Measurements from ENCODE around the gene CUBN. TPM values are rescaled to one million over a fixed set of nuclear protein-coding genes. Genes with fewer than 3 reads are reported as not detected.
A peak's percentile ranks its signal among the peaks of the same experiment; 100 is the strongest.

Gene CUBN
- total RNA-seq, 1 donor = 1.1 TPM

DNA sequence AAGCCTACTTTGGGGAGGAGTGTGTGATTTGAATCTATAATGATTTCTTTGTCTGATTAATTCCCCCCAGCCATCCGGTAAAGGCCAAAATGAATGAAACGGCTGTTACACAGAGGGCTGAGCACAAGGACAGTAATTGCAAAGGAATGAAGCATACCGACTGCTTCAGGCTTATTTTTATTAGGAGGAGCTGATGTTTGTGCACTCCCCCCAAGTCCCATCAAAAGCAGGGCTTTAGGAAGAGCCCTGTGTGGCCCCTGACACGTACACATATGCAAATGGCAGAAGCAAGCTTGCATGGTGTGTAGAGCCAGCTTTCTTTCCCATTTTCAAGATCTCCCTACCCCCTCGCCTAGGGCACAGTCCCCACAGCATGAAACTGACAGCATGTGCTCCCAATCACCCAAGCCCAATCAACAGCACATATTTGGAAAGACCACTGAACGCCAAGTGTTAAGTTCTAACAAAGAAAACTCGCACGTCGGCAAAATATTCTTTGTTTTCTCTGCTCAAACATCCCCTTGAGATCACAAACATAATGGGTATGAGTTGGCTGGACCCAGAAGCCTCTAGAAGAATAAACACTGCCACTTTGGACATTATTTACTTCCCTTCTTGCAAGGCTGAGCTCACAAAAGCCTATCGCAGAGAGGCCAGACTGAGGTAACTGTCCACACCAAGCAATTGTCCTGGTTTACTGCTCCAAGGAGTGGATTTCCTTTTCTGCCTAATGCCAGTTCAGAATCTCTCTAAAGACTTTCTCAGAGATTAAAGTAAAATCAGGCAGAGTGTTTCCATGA is 143.0 kb downstream of the CUBN start:
- Histone ChIP-seq H3K4me3 (ENCODE audit: insufficient read depth, low read length) (peak overlapping the region; percentile 21), H3K79me2 (ENCODE audit: insufficient read depth, low read length) (no peaks in the 10 kb centered on the region), H3K4me1 (ENCODE audit: insufficient read depth, low read length) (peaks cover 24% of the 10 kb centered on the region), H3K27me3 (ENCODE audit: insufficient read depth, low read length) (no peaks in the 10 kb centered on the region), H3K36me3 (ENCODE audit: insufficient read depth, low read length) (no peaks in the 10 kb centered on the region), H3K27ac (ENCODE audit: low read depth, low read length) (peak overlapping the region; percentile 95), H3K9me3 (ENCODE audit: low read depth, low read length) (no peaks in the 10 kb centered on the region), H4K20me1 (ENCODE audit: insufficient read depth, low read length) (no peaks in the 10 kb centered on the region), H2AFZ (ENCODE audit: low read length) (peak overlapping the region; percentile 71), H3K4me2 (ENCODE audit: insufficient read depth, low read length) (peak overlapping the region; percentile 64)
- peak; percentile 85 for DNase-seq (ENCODE audit: insufficient read length, low spot score, missing footprints)
- no peak for TF ChIP-seq CTCF (IDR thresholded peaks at IDR 0.05; ENCODE audit: extremely low read depth, low read depth, low read length)

DNA sequence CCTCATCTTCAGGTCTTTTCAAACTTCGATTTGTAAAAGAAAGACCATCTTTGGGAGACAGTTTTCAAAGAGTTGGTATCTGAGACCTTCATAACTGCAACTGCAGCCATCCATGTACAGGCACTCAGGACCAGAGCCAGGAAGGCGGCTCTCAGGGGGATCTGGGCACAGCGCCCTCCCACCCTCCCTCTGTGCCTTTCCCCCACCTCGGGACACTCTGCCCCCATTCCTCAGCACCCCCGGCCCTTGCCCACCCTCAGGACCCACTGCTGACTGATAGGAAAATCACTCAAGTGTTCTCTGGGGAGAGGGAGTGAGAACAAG is 143.6 kb downstream of the CUBN start:
- Histone ChIP-seq H3K9me3 (ENCODE audit: low read depth, low read length) (no peaks in the 10 kb centered on the region), H3K27ac (ENCODE audit: low read depth, low read length) (peak overlapping the region; percentile 95), H3K79me2 (ENCODE audit: insufficient read depth, low read length) (no peaks in the 10 kb centered on the region), H3K36me3 (ENCODE audit: insufficient read depth, low read length) (no peaks in the 10 kb centered on the region), H3K27me3 (ENCODE audit: insufficient read depth, low read length) (no peaks in the 10 kb centered on the region), H4K20me1 (ENCODE audit: insufficient read depth, low read length) (no peaks in the 10 kb centered on the region), H2AFZ (ENCODE audit: low read length) (peak overlapping the region; percentile 71), H3K4me2 (ENCODE audit: insufficient read depth, low read length) (peak overlapping the region; percentile 64), H3K4me3 (ENCODE audit: insufficient read depth, low read length) (no peak overlapping the region), H3K4me1 (ENCODE audit: insufficient read depth, low read length) (peaks cover 24% of the 10 kb centered on the region)
- TF ChIP-seq CTCF (IDR thresholded peaks at IDR 0.05; ENCODE audit: extremely low read depth, low read depth, low read length) = no peak
- DNase-seq (ENCODE audit: insufficient read length, low spot score, missing footprints) = no peak

- Histone ChIP-seq H3K4me2 (ENCODE audit: insufficient read depth, low read length) (no peak overlapping the region), H3K79me2 (ENCODE audit: insufficient read depth, low read length) (no peaks in the 10 kb centered on the region), H2AFZ (ENCODE audit: low read length) (no peak overlapping the region), H3K27me3 (ENCODE audit: insufficient read depth, low read length) (no peaks in the 10 kb centered on the region), H3K36me3 (ENCODE audit: insufficient read depth, low read length) (no peaks in the 10 kb centered on the region), H3K4me3 (ENCODE audit: insufficient read depth, low read length) (no peak overlapping the region), H3K4me1 (ENCODE audit: insufficient read depth, low read length) (peaks cover 24% of the 10 kb centered on the region), H4K20me1 (ENCODE audit: insufficient read depth, low read length) (no peaks in the 10 kb centered on the region), H3K27ac (ENCODE audit: low read depth, low read length) (no peak overlapping the region), H3K9me3 (ENCODE audit: low read depth, low read length) (no peaks in the 10 kb centered on the region)
- TF ChIP-seq CTCF (IDR thresholded peaks at IDR 0.05; ENCODE audit: extremely low read depth, low read depth, low read length) = no peak
- DNase-seq (ENCODE audit: insufficient read length, low spot score, missing footprints) = no peak
Observed at GRCh38 chr10:16984242-16984641, 145.4 kb downstream of the CUBN start.

DNA sequence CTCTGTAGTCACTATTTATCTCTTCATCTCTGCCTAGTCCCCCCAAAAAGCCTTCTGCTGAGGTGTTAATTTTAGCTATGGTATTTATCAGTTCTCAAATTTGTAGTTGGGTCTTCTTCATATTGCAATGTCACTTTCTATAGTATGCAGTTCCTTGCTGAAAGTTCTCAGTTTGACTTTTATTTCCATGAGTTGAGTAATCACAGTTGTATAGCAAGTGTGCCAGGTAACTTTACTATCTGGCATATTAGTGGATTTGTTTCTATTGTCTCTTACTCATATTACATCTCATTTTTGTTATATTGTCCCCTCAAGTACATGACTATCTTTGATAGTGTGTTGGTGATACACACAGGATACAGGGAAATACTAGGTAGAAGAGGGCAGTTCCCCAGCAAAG is 152.8 kb downstream of the CUBN start:
- TF ChIP-seq CTCF (IDR thresholded peaks at IDR 0.05; ENCODE audit: extremely low read depth, low read depth, low read length) = no peak
- no peaks in the 10 kb centered on the region for H3K9me3 ChIP-seq (ENCODE audit: low read depth, low read length)

More for the DNA sequence above, 152.8 kb downstream of the CUBN start:
- H4K20me1 ChIP-seq (ENCODE audit: insufficient read depth, low read length) = no peaks in the 10 kb centered on the region
- no peaks in the 10 kb centered on the region for H3K4me1 ChIP-seq (ENCODE audit: insufficient read depth, low read length)
- no peaks in the 10 kb centered on the region for H3K36me3 ChIP-seq (ENCODE audit: insufficient read depth, low read length)
- no peaks in the 10 kb centered on the region for H3K27me3 ChIP-seq (ENCODE audit: insufficient read depth, low read length)
- H3K4me3 ChIP-seq (ENCODE audit: insufficient read depth, low read length) = no peak overlapping the region
- H2AFZ ChIP-seq (ENCODE audit: low read length) = no peak overlapping the region
- peak; percentile 35 for DNase-seq (ENCODE audit: insufficient read length, low spot score, missing footprints)
- no peak overlapping the region for H3K4me2 ChIP-seq (ENCODE audit: insufficient read depth, low read length)
- H3K27ac ChIP-seq (ENCODE audit: low read depth, low read length) = no peak overlapping the region
- H3K79me2 ChIP-seq (ENCODE audit: insufficient read depth, low read length) = no peaks in the 10 kb centered on the region
